ENCODE data around the gene AFAP1. TPM values are rescaled to one million over a fixed set of nuclear protein-coding genes. Genes with fewer than 3 reads are reported as not detected.

The AFAP1 gene
- total RNA-seq, 2 donors from 2014 or later = 32.1 to 40.1 TPM

DNA sequence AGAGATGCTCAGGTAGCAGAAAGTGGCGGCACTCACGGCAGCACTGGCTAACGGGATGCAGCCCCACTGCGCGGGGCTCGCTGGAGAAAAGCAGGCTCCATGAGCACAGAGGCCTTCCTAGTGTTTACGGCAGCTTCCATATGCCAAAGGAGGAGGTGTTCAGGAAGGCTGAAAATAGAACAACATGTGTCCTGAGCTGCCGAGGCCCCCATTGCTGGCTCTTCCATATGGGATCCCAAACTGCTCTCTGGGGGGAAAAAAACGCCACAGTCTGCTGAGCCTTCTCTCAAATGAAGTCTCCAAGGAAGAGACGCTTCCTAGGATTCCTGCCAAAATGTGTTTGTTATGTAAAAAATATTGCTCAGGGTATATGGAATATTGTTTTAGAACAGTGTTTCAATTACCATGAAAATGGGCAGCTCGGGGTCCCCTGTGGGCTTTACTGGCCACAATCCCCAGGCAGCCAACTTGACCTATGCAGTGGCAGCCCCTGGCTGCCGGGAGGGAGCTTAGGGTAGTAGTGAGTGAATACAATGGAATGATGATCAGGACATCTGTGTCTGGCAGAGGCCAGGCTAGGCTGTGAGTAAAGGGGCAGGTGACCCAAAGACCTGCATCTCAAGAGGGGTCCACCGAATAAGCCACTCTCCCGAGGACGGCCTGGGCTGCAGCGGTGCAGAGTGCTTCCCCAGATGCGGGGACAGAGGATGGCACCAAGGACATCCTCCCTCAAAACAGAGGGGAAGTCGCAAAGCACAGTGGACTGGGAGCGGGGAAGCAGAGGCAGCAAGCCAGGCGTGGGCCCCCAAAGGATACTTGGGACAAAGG is 170.1 kb downstream of the AFAP1 start:
- Histone ChIP-seq H3K36me3 (peaks cover 52% of the 10 kb centered on the region), H3K9me3 (no peaks in the 10 kb centered on the region), H3K27me3 (replicated peaks; ENCODE audit: insufficient read depth) (no peaks in the 10 kb centered on the region), H3K27ac (no peak overlapping the region), H3K4me3 (no peak overlapping the region), H3K4me1 (ENCODE audit: control insufficient read depth in 1 of 2, low read depth in 2 of 2) (no peaks in the 10 kb centered on the region)
- DNase-seq (ENCODE audit: low spot score) = no peak
- no peak for TF ChIP-seq CTCF (IDR thresholded peaks at IDR 0.05)
- ATAC-seq (ENCODE audit: insufficient number of reproducible peaks, low FRiP score, low read depth) = no peak

- no peak overlapping the region for H3K27ac ChIP-seq
- no peak for TF ChIP-seq CTCF (IDR thresholded peaks at IDR 0.05)
- no peak for ATAC-seq (ENCODE audit: insufficient number of reproducible peaks, low FRiP score, low read depth)
- no peak overlapping the region for H3K4me3 ChIP-seq
- no peaks in the 10 kb centered on the region for H3K9me3 ChIP-seq
- H3K36me3 ChIP-seq = peaks cover 44% of the 10 kb centered on the region
- no peak for DNase-seq (ENCODE audit: low spot score)
- no peaks in the 10 kb centered on the region for H3K27me3 ChIP-seq (replicated peaks; ENCODE audit: insufficient read depth)
- no peaks in the 10 kb centered on the region for H3K4me1 ChIP-seq (ENCODE audit: control insufficient read depth in 1 of 2, low read depth in 2 of 2)
Measured at GRCh38 chr4:7768736-7769135, 170.9 kb downstream of the AFAP1 start.

GRCh38 chr4:7767966-7768365 is 171.7 kb downstream of the AFAP1 start:
- Histone ChIP-seq H3K27me3 (replicated peaks; ENCODE audit: insufficient read depth) (no peaks in the 10 kb centered on the region), H3K4me3 (no peak overlapping the region), H3K9me3 (no peaks in the 10 kb centered on the region), H3K27ac (no peak overlapping the region), H3K36me3 (peaks cover 45% of the 10 kb centered on the region), H3K4me1 (ENCODE audit: control insufficient read depth in 1 of 2, low read depth in 2 of 2) (no peaks in the 10 kb centered on the region)
- DNase-seq (ENCODE audit: low spot score) = no peak
- TF ChIP-seq CTCF (IDR thresholded peaks at IDR 0.05) = no peak
- ATAC-seq (ENCODE audit: insufficient number of reproducible peaks, low FRiP score, low read depth) = no peak

GRCh38 chr4:7767526-7767925 is 172.1 kb downstream of the AFAP1 start:
- no peak for ATAC-seq (ENCODE audit: insufficient number of reproducible peaks, low FRiP score, low read depth)
- DNase-seq (ENCODE audit: low spot score) = no peak
- H3K36me3 ChIP-seq = peaks cover 42% of the 10 kb centered on the region
- H3K27ac ChIP-seq = no peak overlapping the region
- H3K4me3 ChIP-seq = no peak overlapping the region
- H3K4me1 ChIP-seq (ENCODE audit: control insufficient read depth in 1 of 2, low read depth in 2 of 2) = no peaks in the 10 kb centered on the region
- no peaks in the 10 kb centered on the region for H3K9me3 ChIP-seq
- TF ChIP-seq CTCF (IDR thresholded peaks at IDR 0.05) = no peak
- no peaks in the 10 kb centered on the region for H3K27me3 ChIP-seq (replicated peaks; ENCODE audit: insufficient read depth)

DNA sequence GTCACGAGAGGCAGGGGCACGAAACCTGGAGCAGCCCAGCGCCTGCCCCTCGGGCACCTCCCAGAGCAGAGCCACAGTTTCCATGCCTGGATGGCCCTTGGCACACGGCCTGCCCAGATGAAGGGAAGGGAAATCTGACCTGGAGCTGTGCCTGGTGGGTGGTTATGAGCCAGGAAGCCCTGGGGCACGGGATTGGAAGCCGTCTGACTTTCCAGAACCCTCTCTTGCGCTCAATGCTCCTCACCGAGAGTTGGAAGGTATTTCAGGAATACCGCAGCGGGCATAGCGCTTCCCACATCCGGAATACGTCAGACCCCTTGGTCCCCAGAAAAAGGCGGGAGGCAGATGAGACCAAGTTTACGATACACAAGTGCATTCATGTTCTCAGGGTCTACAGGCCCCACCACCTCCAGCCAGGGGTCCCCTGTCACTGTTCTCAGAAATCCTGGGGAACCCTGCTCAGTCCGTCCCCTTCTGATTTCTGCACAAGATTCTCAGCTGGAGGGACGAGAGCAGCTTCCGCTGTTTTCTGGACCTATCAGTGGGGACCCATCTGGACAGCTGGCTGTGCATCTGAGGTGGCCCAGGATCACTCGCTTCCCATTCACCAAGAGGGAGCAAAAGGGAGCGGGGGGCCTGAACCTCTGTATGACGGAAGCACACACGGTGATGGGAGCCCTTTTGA is 172.9 kb downstream of the AFAP1 start:
- no peaks in the 10 kb centered on the region for H3K4me1 ChIP-seq (ENCODE audit: control insufficient read depth in 1 of 2, low read depth in 2 of 2)
- ATAC-seq (ENCODE audit: insufficient number of reproducible peaks, low FRiP score, low read depth) (no peak), DNase-seq (ENCODE audit: low spot score) (no peak)
- H3K36me3 ChIP-seq = peaks cover 34% of the 10 kb centered on the region
- no peak for TF ChIP-seq CTCF (IDR thresholded peaks at IDR 0.05)
- no peaks in the 10 kb centered on the region for H3K9me3 ChIP-seq
- no peak overlapping the region for H3K4me3 ChIP-seq
- no peaks in the 10 kb centered on the region for H3K27me3 ChIP-seq (replicated peaks; ENCODE audit: insufficient read depth)
- H3K27ac ChIP-seq = no peak overlapping the region

All from thoracic aorta (tissue), 2 donors.